Activated naive CD4-positive, alpha-beta T cell treated with anti-CD3 and anti-CD28 coated beads, Interleukin-2, amount 50 U/mL, for 16 hours (primary cell): ENCODE results near the gene UBASH3B.

Source experiments
- DNase-seq: peaks from one replicate; pipeline ENCODE4 v3.0.0-alpha.2; 2020

Gene UBASH3B

GRCh38 chr11:122649116-122649515 lies 6.4 kb upstream of the UBASH3B start:
- DNase-seq = no peak

- DNase-seq = no peak
These were observed 4.9 kb upstream of the UBASH3B start for GRCh38 chr11:122650619-122651018.

GRCh38 chr11:122652495-122652894 lies 3.0 kb upstream of the UBASH3B start:
- no peak for DNase-seq

GRCh38 chr11:122653916-122654585 lies 1.5 kb upstream of the UBASH3B start:
- no peak for DNase-seq

- DNase-seq = peak; percentile 60
These were observed 630 bp downstream of the UBASH3B start for GRCh38 chr11:122656073-122656630.

- DNase-seq = peak; percentile 42
These were observed 1.1 kb downstream of the UBASH3B start for GRCh38 chr11:122656631-122657101.

- no peak for DNase-seq
These were observed 4.4 kb downstream of the UBASH3B start for GRCh38 chr11:122659676-122660554.

GRCh38 chr11:122661182-122661945 lies 5.8 kb downstream of the UBASH3B start:
- DNase-seq = no peak

GRCh38 chr11:122663056-122663740 lies 7.7 kb downstream of the UBASH3B start:
- DNase-seq = no peak

- no peak for DNase-seq
These were observed 8.2 kb downstream of the UBASH3B start for GRCh38 chr11:122663764-122664163.

GRCh38 chr11:122664188-122664587 lies 8.7 kb downstream of the UBASH3B start:
- DNase-seq = no peak

- DNase-seq = no peak
These were observed 10.3 kb downstream of the UBASH3B start for GRCh38 chr11:122665861-122666260.

- no peak for DNase-seq
These were observed 11.2 kb downstream of the UBASH3B start for GRCh38 chr11:122666743-122667142.

- DNase-seq = no peak
These were observed 13.1 kb downstream of the UBASH3B start for GRCh38 chr11:122668562-122669090.

GRCh38 chr11:122670131-122670530 lies 14.6 kb downstream of the UBASH3B start:
- no peak for DNase-seq

GRCh38 chr11:122671400-122671891 lies 15.9 kb downstream of the UBASH3B start:
- no peak for DNase-seq

- no peak for DNase-seq
These were observed 17.4 kb downstream of the UBASH3B start for GRCh38 chr11:122672892-122673291.

- DNase-seq = no peak
These were observed 18.2 kb downstream of the UBASH3B start for GRCh38 chr11:122673701-122674100.

GRCh38 chr11:122676638-122677037 lies 21.1 kb downstream of the UBASH3B start:
- peak; percentile 34 for DNase-seq

- DNase-seq = no peak
These were observed 21.7 kb downstream of the UBASH3B start for GRCh38 chr11:122677256-122677655.

- DNase-seq = no peak
These were observed 22.9 kb downstream of the UBASH3B start for GRCh38 chr11:122678406-122678805.

GRCh38 chr11:122679466-122679865 lies 23.9 kb downstream of the UBASH3B start:
- no peak for DNase-seq
